HEK293T (cell line): ENCODE measurements around the gene KCNMA1.

Source experiments
- CTCF ChIA-PET: fragments of 350-600 bp; formaldehyde crosslinking; extraction: SDS; loops from one replicate; lab custom pipeline; 2021; ENCODE audit warnings: antibody characterized with exemption, inconsistent platforms; lab: Yijun Ruan, JAX
- POLR2A ChIA-PET: fragments of 350-600 bp; formaldehyde crosslinking; extraction: SDS; loops from one replicate; lab custom pipeline; 2020; ENCODE audit warnings: antibody characterized with exemption, inconsistent platforms; lab: Yijun Ruan, JAX
- DNase-seq: peaks from one replicate; pipeline ENCODE4 v3.0.0; 2012; ENCODE audit warnings: mixed read lengths; ENCODE audit errors: extremely low spot score
- ARNT ChIP-seq: fragments of 450-650 bp; IDR thresholded peaks from 2 replicates; pipeline ENCODE4 v1.6.1; 2017; ENCODE audit warnings: mild to moderate bottlenecking
- BHLHE40 ChIP-seq: fragments of 450-650 bp; IDR thresholded peaks from 2 replicates; pipeline ENCODE4 v1.6.1; 2016; ENCODE audit warnings: mild to moderate bottlenecking, moderate library complexity, borderline replicate concordance
- CTBP1 ChIP-seq: fragments of 450-650 bp; IDR thresholded peaks from 2 replicates; pipeline ENCODE4 v1.6.1; 2016; ENCODE audit warnings: borderline replicate concordance
- ELF4 ChIP-seq: fragments of 450-650 bp; IDR thresholded peaks from 2 replicates; pipeline ENCODE4 v1.6.1; 2017; ENCODE audit warnings: antibody characterized with exemption
- FOXA1 ChIP-seq: fragments of 450-650 bp; IDR thresholded peaks from 2 replicates; pipeline ENCODE4 v1.6.1; 2016; ENCODE audit warnings: mild to moderate bottlenecking
- FOXK2 ChIP-seq: fragments of 450-650 bp; IDR thresholded peaks from 2 replicates; pipeline ENCODE4 v1.6.1; 2016; ENCODE audit warnings: mild to moderate bottlenecking
- FOXM1 ChIP-seq: fragments of 450-650 bp; IDR thresholded peaks from 2 replicates; pipeline ENCODE4 v1.6.1; 2017; ENCODE audit warnings: mild to moderate bottlenecking, borderline replicate concordance
- HDGF ChIP-seq: fragments of 450-650 bp; IDR thresholded peaks from 2 replicates; pipeline ENCODE4 v1.6.1; 2017; ENCODE audit warnings: antibody characterized with exemption, borderline replicate concordance
- L3MBTL2 ChIP-seq: fragments of 450-650 bp; conservative IDR thresholded peaks from 2 replicates; pipeline ENCODE4 v1.6.1; 2016; ENCODE audit warnings: mild to moderate bottlenecking
- LEF1 ChIP-seq: fragments of 450-650 bp; IDR thresholded peaks from 2 replicates; pipeline ENCODE4 v1.6.1; 2017; ENCODE audit warnings: mild to moderate bottlenecking, borderline replicate concordance
- NFRKB ChIP-seq: fragments of 450-650 bp; IDR thresholded peaks from 2 replicates; pipeline ENCODE4 v1.6.1; 2016; ENCODE audit warnings: mild to moderate bottlenecking, moderate library complexity
- PKNOX1 ChIP-seq: fragments of 450-650 bp; IDR thresholded peaks from 2 replicates; pipeline ENCODE4 v1.6.1; 2016
- SP1 ChIP-seq: fragments of 450-650 bp; IDR thresholded peaks from 2 replicates; pipeline ENCODE4 v1.6.1; 2017
- SUZ12 ChIP-seq: fragments of 450-650 bp; IDR thresholded peaks from 2 replicates; pipeline ENCODE4 v1.6.1; 2016; ENCODE audit warnings: mild to moderate bottlenecking
- TARDBP ChIP-seq: fragments of 450-650 bp; IDR thresholded peaks from 2 replicates; pipeline ENCODE4 v1.6.1; 2016
- ZNF384 ChIP-seq: fragments of 450-650 bp; IDR thresholded peaks from 2 replicates; pipeline ENCODE4 v1.6.1; 2016

The KCNMA1 gene

DNA sequence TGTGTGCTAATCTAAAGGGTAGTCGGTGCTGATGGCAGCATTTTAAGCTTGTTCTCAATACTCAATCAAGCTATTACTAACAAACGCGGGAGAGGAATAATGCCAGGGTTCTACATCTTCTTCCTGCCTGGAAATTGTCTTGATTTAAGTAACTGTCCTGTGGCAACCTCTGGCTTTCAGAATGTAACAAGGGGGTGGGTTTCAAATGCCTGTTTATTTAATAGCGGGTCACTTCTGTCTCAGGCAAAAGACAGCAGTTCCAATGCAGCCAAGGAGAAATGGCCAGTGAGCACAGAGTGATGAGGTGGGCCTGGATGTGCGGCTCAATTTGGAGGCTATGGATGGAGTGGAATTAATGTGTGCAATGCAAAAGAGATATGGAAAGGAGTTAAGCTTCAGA is 692.4 kb downstream of the KCNMA1 start:
- TF ChIP-seq CTBP1 = no peak
- ChIA-PET CTCF (interaction anchor here (0.6 kb wide), 2 partner anchors 126 to 211 kb away, joined by 3 read pairs; no protein-coding TSS in a partner anchor), POLR2A (no interaction called here)
- DNase-seq = no peak

- POLR2A ChIA-PET = no interaction called here
- DNase-seq = no peak
- CTCF ChIA-PET = interaction anchor here (0.6 kb wide), 2 partner anchors 126 to 211 kb away, joined by 3 read pairs; no protein-coding TSS in a partner anchor
- TF ChIP-seq ELF4 = no peak
- TF ChIP-seq FOXK2 = no peak
- TF ChIP-seq HDGF = no peak
- no peak for TF ChIP-seq TARDBP
- no peak for TF ChIP-seq ZNF384
- TF ChIP-seq PKNOX1 = peak; percentile 28; the same call in 1 of the 2 replicates
Observed at GRCh38 chr10:76944640-76945039, 693.0 kb downstream of the KCNMA1 start.

- no peak for TF ChIP-seq ARNT
- TF ChIP-seq FOXA1 = no peak
- no peak for TF ChIP-seq ZNF384
- no peak for TF ChIP-seq CTBP1
- TF ChIP-seq L3MBTL2 = no peak
- TF ChIP-seq HDGF = no peak
- no peak for TF ChIP-seq NFRKB
- TF ChIP-seq SP1 = no peak
- no peak for TF ChIP-seq SUZ12
- no peak for TF ChIP-seq FOXM1
- no peak for TF ChIP-seq TARDBP
- TF ChIP-seq BHLHE40 = no peak
- no peak for TF ChIP-seq ELF4
- no peak for TF ChIP-seq FOXK2
- TF ChIP-seq PKNOX1 = no peak
- TF ChIP-seq LEF1 = no peak
Observed at GRCh38 chr10:76942628-76943416, 694.8 kb downstream of the KCNMA1 start.

DNA sequence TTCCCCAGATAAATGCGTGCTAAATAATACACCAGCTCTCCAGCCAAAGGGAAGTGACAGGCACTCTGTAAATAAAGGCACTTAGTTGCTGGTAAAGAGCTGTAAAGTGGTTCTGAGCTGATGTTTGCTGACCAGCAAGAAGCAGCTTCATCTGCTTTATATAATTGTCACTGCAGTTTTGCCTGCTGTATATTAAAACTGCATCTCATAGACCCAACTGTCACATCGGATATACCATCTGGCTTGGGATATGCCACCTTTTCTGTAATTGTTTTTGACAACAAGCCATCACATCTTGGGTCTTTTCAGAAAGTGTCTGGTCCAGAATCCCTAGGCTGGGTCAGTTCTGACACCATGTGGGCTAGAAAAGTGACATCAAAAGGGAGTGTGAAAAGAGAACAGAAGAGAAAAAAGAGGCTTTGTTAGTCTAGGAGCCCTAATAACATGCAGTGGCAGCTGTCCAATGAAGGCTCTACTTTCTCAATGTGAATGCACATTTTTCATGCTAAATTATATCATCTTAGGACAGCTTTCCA is 697.6 kb downstream of the KCNMA1 start:
- no peak for TF ChIP-seq PKNOX1
- no peak for TF ChIP-seq FOXM1
- TF ChIP-seq BHLHE40 = no peak
- no peak for TF ChIP-seq HDGF
- TF ChIP-seq CTBP1 = no peak
- no peak for TF ChIP-seq LEF1
- TF ChIP-seq SUZ12 = no peak
- TF ChIP-seq TARDBP = no peak
- TF ChIP-seq ZNF384 = no peak
- TF ChIP-seq SP1 = no peak
- TF ChIP-seq ELF4 = no peak
- TF ChIP-seq ARNT = no peak
- TF ChIP-seq L3MBTL2 = no peak
- CTCF ChIA-PET = interaction anchor here (1.0 kb wide), 1 partner anchor 12 kb away, joined by 3 read pairs; no protein-coding TSS in a partner anchor

More at GRCh38 chr10:76942628-76943416, 694.8 kb downstream of the KCNMA1 start:
- POLR2A ChIA-PET = no interaction called here
- CTCF ChIA-PET = no interaction called here
- no peak for DNase-seq

GRCh38 chr10:76937181-76937600 is 700.4 kb downstream of the KCNMA1 start:
- POLR2A ChIA-PET = no interaction called here

More for the DNA sequence above, 697.6 kb downstream of the KCNMA1 start:
- DNase-seq = no peak
- POLR2A ChIA-PET = no interaction called here

GRCh38 chr10:76935941-76936613 is 701.5 kb downstream of the KCNMA1 start:
- POLR2A ChIA-PET = no interaction called here
- TF ChIP-seq BHLHE40 (no peak), ZNF384 (no peak), L3MBTL2 (no peak), TARDBP (no peak), LEF1 (no peak), PKNOX1 (no peak), FOXA1 (no peak), SP1 (no peak), FOXM1 (no peak), NFRKB (no peak), SUZ12 (no peak), HDGF (no peak), FOXK2 (no peak)
- CTCF ChIA-PET = interaction anchor here (0.6 kb wide), 1 partner anchor 1545 kb away, joined by 5 read pairs; no protein-coding TSS in a partner anchor
- DNase-seq = no peak

More at GRCh38 chr10:76937181-76937600, 700.4 kb downstream of the KCNMA1 start:
- no peak for TF ChIP-seq TARDBP
- TF ChIP-seq FOXK2 = no peak
- TF ChIP-seq LEF1 = no peak
- TF ChIP-seq NFRKB = no peak
- TF ChIP-seq SUZ12 = no peak
- CTCF ChIA-PET = no interaction called here
- no peak for DNase-seq
